Superior temporal gyrus (tissue), 1 donor: ENCODE results near the gene CACNA1C.

Experiments used
- DNase-seq: peaks from one replicate; pipeline ENCODE4 v3.0.0-alpha.2; 2016; ENCODE audit errors: extremely low spot score

The CACNA1C gene

DNA sequence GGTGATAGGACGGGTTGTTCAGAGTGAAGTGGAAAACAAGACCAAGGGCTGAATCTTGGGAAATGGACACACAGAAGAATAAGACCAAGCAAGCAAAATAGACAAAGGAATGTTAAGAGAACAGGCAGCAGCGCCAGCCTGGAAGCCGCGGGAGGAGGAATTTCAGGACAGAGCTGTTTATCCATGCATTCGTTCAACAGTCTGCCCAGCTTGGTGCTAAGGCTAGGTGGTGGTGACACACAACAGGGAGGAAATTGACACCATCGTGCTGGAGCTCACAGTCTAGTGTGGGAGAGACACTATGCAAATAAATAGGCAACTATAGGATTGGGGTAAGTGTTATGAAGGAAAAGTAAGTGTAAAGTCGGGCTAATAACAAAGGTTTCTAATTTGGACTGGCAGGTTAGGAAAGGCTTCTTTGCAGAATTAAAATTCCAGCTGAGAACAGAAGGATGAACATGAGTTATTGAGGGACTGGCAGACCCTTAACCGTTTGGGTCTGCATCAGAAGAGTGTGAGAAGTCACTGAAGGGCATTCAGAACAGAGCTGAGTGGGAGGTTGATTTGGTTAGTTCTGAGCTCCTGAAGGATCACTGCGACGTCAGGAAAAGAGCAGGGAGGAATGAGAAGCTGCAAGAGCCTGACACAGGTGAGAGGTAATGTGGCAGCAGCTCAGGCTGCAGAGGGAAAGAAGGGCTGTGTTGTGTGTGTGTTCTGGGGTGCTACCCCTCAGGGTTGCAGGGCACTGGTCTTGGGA lies 499.4 kb downstream of the CACNA1C start:
- no peak for DNase-seq

DNA sequence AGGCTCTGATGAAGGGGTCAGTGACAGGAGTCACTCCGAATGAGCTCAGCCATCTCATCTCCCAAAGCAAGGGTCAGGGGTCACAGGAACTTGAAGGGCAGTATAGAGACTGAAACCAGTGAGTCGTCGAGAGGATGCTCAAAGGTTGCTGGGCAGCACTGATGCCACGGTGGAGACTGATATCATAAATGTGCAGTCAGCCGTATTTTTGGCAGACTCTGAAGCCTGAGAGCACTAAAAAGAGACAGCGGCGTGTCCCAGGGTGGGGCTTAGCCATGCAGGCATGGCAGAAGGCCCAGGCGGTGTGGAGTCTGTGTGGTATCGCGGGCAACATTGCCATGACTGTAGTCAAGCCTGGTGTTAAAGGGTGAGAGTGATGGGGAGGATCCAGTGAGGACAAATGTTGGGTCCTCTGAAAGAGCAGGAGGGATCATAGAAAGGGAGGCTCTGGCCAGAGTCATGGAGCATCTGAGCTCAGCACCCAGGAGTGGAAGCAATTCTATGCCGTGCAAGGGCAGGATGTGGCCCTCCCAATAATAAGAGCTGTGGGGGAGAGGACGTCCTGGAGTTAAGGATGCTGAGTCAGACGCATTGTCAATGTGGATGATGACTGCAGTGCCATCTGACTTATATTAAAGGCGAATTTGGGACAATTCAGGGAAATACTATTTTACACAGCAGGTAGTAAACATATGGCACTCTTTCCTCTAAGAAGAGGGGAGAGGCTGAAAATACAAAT lies 500.8 kb downstream of the CACNA1C start:
- no peak for DNase-seq

DNA sequence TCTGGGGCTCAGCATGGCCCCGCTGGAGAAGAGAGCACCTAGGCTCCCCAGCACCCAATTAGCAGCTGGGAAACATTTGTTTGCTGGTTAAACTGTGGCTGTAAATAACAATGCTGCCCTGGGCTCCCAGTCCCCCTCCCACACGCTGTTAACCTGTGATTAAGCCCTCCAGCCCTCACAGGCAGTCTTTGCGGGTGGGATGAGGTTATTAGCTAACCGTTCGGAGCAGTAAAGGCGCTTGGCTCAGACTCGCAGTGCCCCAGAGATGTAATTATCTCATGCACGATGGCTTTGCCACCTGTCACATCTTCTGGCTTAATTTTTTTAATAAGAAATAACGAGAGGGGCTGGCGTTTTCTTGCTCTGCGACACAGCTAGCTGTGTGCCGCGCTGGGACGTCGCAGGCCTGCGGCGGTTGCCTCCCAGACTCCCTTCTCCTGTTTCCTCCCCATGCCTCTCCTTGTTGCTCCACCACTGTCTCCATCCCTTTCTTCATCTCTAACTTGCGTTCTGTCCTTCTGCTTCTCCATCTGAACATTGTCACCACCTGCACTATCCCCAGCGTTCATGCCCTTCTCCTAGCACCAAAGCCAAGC lies 502.8 kb downstream of the CACNA1C start:
- no peak for DNase-seq

- no peak for DNase-seq
These were observed 504.8 kb downstream of the CACNA1C start for GRCh38 chr12:2557597-2557996.

DNA sequence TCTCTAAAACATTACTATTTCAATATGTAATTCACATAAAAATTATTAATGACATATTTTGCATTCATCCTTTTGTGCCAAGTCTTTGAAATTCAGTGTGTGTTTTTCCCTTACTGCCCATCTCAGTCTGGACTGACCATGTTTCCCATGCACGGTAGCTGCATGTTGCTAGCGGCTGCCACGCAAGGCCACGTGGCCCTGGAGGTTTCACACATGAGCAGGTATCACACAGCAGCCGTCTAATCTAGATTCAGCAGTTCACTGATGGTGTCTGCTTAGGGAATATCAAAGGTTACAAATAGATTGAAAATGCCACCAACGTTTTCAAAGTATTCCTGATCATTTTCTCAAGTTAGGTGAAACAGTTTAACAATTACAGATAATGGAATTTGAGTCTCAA lies 507.1 kb downstream of the CACNA1C start:
- DNase-seq: no peak

GRCh38 chr12:2560356-2560755 lies 507.6 kb downstream of the CACNA1C start:
- no peak for DNase-seq

GRCh38 chr12:2561367-2561766 lies 508.6 kb downstream of the CACNA1C start:
- DNase-seq: no peak

- DNase-seq: no peak
These were observed 509.6 kb downstream of the CACNA1C start for GRCh38 chr12:2562400-2562799.

- DNase-seq: no peak
These were observed 510.9 kb downstream of the CACNA1C start for GRCh38 chr12:2563709-2564108.

- no peak for DNase-seq
These were observed 513.4 kb downstream of the CACNA1C start for GRCh38 chr12:2566161-2566560.

DNA sequence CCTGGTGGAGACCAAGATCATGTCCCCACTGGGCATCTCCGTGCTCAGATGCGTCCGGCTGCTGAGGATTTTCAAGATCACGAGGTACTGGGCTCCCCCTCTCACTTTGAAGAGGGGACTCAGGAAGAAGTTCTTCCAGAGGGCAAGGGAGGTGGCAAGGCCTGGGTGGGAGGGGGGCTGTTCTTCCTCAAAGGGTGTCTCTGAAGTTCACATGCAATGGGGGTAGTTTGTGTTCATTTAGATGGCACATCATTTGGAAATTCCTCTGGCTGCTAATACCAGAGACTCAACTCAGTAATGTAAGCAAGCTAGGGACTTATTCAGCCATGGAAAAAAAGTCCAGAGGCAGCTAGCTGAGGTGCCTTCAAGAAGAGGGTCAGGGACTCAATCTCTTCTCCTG lies 514.9 kb downstream of the CACNA1C start:
- no peak for DNase-seq

DNA sequence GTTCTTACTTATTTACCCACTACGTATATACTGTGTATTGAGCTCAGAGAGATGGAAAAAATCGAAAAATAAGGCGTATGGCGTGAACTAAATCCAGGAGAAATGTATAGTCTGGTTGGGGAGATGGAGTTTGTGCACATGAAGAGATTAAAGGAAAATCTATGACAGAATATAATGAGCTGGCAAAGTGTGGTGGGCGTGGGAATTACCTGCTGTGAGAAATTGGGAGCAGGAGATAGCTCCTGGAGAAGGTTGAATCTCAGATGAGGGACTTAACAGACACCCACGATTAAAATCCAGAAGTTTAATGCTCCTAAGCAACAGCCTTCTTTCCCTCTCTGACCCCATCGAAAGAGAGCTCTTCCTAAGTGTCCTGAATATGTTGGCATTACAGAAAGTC lies 517.8 kb downstream of the CACNA1C start:
- no peak for DNase-seq

- DNase-seq: no peak
These were observed 521.7 kb downstream of the CACNA1C start for GRCh38 chr12:2574355-2574935.

GRCh38 chr12:2575245-2575644 lies 522.5 kb downstream of the CACNA1C start:
- DNase-seq: no peak

DNA sequence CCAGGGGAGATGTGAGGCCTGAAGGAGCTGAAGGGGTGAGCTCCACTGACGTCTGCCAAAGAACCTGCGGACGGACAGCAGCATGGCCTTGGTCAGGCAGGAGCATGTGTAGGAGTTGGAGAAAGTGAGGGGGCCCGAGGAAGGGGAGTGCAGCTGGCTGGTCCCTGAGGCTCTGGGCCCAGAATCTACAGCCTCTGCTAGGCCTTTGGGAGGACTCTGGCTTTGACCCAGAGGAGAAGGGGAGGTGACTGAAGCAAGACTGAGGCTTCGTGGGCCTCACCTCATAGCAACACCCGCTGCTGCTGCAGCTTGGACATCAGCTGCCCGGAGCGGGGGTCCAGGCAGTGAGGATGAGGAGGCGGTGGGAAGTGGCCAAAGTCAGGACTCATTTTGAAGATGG lies 525.4 kb downstream of the CACNA1C start:
- no peak for DNase-seq

GRCh38 chr12:2578772-2579171 lies 526.0 kb downstream of the CACNA1C start:
- DNase-seq: no peak

- no peak for DNase-seq
These were observed 528.0 kb downstream of the CACNA1C start for GRCh38 chr12:2580821-2581220.

- DNase-seq: no peak
These were observed 528.7 kb downstream of the CACNA1C start for GRCh38 chr12:2581293-2582045.

DNA sequence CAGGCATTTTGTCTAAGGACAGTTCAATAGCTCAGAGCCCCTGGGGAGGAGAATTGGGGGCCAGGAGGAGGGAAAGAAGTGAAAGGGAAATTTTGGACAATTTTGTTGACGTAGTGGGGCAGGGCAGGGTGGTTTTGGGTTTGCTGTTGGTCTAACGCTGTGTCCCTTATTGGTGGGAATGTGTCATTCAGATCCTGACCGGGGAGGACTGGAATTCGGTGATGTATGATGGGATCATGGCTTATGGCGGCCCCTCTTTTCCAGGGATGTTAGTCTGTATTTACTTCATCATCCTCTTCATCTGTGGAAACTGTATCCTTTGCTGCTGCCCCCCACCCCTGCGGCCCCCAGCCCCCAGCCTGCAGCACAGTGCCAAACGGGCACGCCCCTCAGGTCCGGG lies 529.8 kb downstream of the CACNA1C start:
- DNase-seq: no peak

GRCh38 chr12:2583091-2583497 lies 530.3 kb downstream of the CACNA1C start:
- peak; percentile 60 for DNase-seq

DNA sequence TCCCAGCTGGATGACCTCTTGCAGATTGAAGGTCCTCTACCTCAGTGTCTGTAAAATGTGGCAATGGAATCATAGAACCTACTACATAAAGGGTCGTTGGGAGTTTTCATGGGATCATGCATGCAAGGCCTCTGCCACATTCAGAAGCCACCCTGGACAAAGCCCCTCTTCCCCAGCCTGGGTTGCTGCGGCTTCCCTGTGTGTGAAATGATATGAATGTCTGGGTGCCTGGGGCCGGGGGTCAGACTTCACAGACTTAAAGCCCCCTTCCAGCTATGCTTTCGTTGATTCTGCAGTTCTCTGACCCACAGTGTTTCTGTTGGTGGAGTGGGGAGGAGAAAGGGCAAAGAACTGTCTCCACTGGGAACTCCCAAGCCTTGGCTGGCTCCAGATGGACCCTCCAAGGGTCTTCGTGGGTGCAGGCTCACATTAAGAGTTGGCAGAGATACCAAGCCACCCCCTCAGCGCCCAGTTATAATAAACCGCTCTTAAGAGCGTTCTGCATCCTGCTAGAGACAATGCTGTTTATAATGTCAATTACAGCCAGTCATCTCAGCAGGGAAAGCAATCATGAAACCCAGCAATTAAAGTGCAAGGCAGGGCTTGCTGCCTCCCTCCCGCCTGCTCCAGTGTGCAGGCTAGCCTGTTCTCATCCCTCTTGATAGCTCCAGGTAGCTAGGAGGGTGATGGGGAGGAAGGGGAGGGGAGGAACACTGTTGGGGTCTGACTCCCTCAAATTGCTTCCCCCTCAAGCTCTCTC lies 531.0 kb downstream of the CACNA1C start:
- no peak for DNase-seq
